Skeletal muscle tissue (tissue), 4 donors: ENCODE measurements around the gene FSTL4. TPM values are rescaled to one million over a fixed set of nuclear protein-coding genes. Genes with fewer than 3 reads are reported as not detected.

Experiments used
- H3K27ac ChIP-seq: one replicate; pipeline ENCODE4 v1.7.0; 2013; ENCODE audit warnings: mild to moderate bottlenecking, low read depth, low read length, inconsistent platforms
- H3K27me3 ChIP-seq, 3 donors: one replicate each; pipeline ENCODE4 v1.7.0; 2013; ENCODE audit warnings: low read length in 3 of 3; ENCODE audit not compliant: control insufficient read depth in 3 of 3, insufficient read depth in 3 of 3
- H3K36me3 ChIP-seq, 3 donors: one replicate each; pipeline ENCODE4 v1.7.0; 2013; ENCODE audit warnings: low read length in 3 of 3; ENCODE audit not compliant: control insufficient read depth in 3 of 3, insufficient read depth in 3 of 3
- H3K4me1 ChIP-seq, 3 donors: one replicate each; pipeline ENCODE4 v1.7.0; 2013; ENCODE audit warnings: low read length in 3 of 3, mild to moderate bottlenecking in 3 of 3; ENCODE audit not compliant: control insufficient read depth in 3 of 3, insufficient read depth in 3 of 3
- H3K4me3 ChIP-seq, 3 donors: one replicate each; pipeline ENCODE4 v1.7.0; 2013; ENCODE audit warnings: low read length in 3 of 3
- H3K9ac ChIP-seq, 3 donors: one replicate each; pipeline ENCODE4 v1.7.0; 2013; ENCODE audit warnings: low read length in 3 of 3, mild to moderate bottlenecking in 3 of 3, moderate library complexity in 2 of 3, low read depth in 1 of 3
- H3K9me3 ChIP-seq, 3 donors: one replicate each; pipeline ENCODE4 v1.7.0; 2013; ENCODE audit warnings: low read length in 3 of 3; ENCODE audit not compliant: control insufficient read depth in 3 of 3
- total RNA-seq: library from RNA; depleted of rRNA; stranded (reverse); fragments of >200 nt; gene quantifications from one replicate; pipeline ENCODE4 v1.2.3, GENCODE V29; 2014
- donor health status: Osteomylitis.

FSTL4 gene
- total RNA-seq, 1 donor from 2014 or later = 1.0 TPM

GRCh38 chr5:133565993-133566392, 46.3 kb downstream of the FSTL4 start:
- no peak overlapping the region for H3K27ac ChIP-seq
- peaks cover 0 to 2% (median 0%) of the 10 kb centered on the region in 3 donors for H3K9me3 ChIP-seq
- H3K36me3 ChIP-seq = no peaks in the 10 kb centered on the region
- H3K4me3 ChIP-seq = no peak overlapping the region
- H3K9ac ChIP-seq = no peak overlapping the region
- H3K27me3 ChIP-seq = peaks cover 0 to 5% (median 5%) of the 10 kb centered on the region in 3 donors
- peaks cover 0 to 4% (median 0%) of the 10 kb centered on the region in 3 donors for H3K4me1 ChIP-seq

GRCh38 chr5:133564921-133565565, 47.3 kb downstream of the FSTL4 start:
- Histone ChIP-seq H3K27me3 (peaks cover 0 to 6% (median 5%) of the 10 kb centered on the region in 3 donors), H3K4me1 (peaks cover 0 to 4% (median 0%) of the 10 kb centered on the region in 3 donors), H3K36me3 (no peaks in the 10 kb centered on the region), H3K9me3 (peaks cover 0 to 2% (median 0%) of the 10 kb centered on the region in 3 donors), H3K27ac (no peak overlapping the region), H3K9ac (no peak overlapping the region), H3K4me3 (no peak overlapping the region)

- peaks cover 0 to 2% (median 0%) of the 10 kb centered on the region in 3 donors for H3K9me3 ChIP-seq
- H3K9ac ChIP-seq = no peak overlapping the region
- H3K27me3 ChIP-seq = peaks cover 4 to 23% (median 11%) of the 10 kb centered on the region in 3 donors
- peaks cover 0 to 4% (median 0%) of the 10 kb centered on the region in 3 donors for H3K4me1 ChIP-seq
- H3K4me3 ChIP-seq = no peak overlapping the region
- no peak overlapping the region for H3K27ac ChIP-seq
- no peaks in the 10 kb centered on the region for H3K36me3 ChIP-seq
Measured at GRCh38 chr5:133562554-133562953, 49.8 kb downstream of the FSTL4 start.

- Histone ChIP-seq H3K4me3 (no peak overlapping the region), H3K4me1 (peaks cover 0 to 4% (median 0%) of the 10 kb centered on the region in 3 donors), H3K36me3 (no peaks in the 10 kb centered on the region), H3K9ac (no peak overlapping the region), H3K27ac (no peak overlapping the region), H3K27me3 (peaks cover 8 to 26% (median 16%) of the 10 kb centered on the region in 3 donors), H3K9me3 (peaks cover 0 to 2% (median 0%) of the 10 kb centered on the region in 3 donors)
Measured at GRCh38 chr5:133559960-133560359, 52.4 kb downstream of the FSTL4 start.

GRCh38 chr5:133556551-133556950, 55.8 kb downstream of the FSTL4 start:
- H3K27ac ChIP-seq = no peak overlapping the region
- no peaks in the 10 kb centered on the region for H3K9me3 ChIP-seq
- H3K4me3 ChIP-seq = no peak overlapping the region
- H3K4me1 ChIP-seq = no peaks in the 10 kb centered on the region
- peaks cover 11 to 29% (median 29%) of the 10 kb centered on the region in 3 donors for H3K27me3 ChIP-seq
- H3K36me3 ChIP-seq = no peaks in the 10 kb centered on the region
- H3K9ac ChIP-seq = no peak overlapping the region

GRCh38 chr5:133554279-133554678, 58.1 kb downstream of the FSTL4 start:
- Histone ChIP-seq H3K4me1 (no peaks in the 10 kb centered on the region), H3K27ac (no peak overlapping the region), H3K9ac (no peak overlapping the region), H3K27me3 (peaks cover 9 to 29% (median 20%) of the 10 kb centered on the region in 3 donors), H3K36me3 (no peaks in the 10 kb centered on the region), H3K9me3 (no peaks in the 10 kb centered on the region), H3K4me3 (no peak overlapping the region)

- peaks cover 7 to 25% (median 15%) of the 10 kb centered on the region in 3 donors for H3K27me3 ChIP-seq
Measured at GRCh38 chr5:133552925-133553525, 59.3 kb downstream of the FSTL4 start.

GRCh38 chr5:133546500-133546899, 65.8 kb downstream of the FSTL4 start:
- no peak overlapping the region for H3K27ac ChIP-seq
- H3K4me3 ChIP-seq = no peak overlapping the region
- H3K9me3 ChIP-seq = no peaks in the 10 kb centered on the region
- H3K4me1 ChIP-seq = no peaks in the 10 kb centered on the region
- no peak overlapping the region for H3K9ac ChIP-seq
- H3K36me3 ChIP-seq = no peaks in the 10 kb centered on the region
- H3K27me3 ChIP-seq = no peaks in the 10 kb centered on the region

More at GRCh38 chr5:133552925-133553525, 59.3 kb downstream of the FSTL4 start:
- Histone ChIP-seq H3K27ac (no peak overlapping the region), H3K9ac (no peak overlapping the region), H3K4me1 (no peaks in the 10 kb centered on the region), H3K9me3 (no peaks in the 10 kb centered on the region), H3K36me3 (no peaks in the 10 kb centered on the region), H3K4me3 (no peak overlapping the region)

- Histone ChIP-seq H3K9me3 (no peaks in the 10 kb centered on the region), H3K4me1 (no peaks in the 10 kb centered on the region), H3K27me3 (no peaks in the 10 kb centered on the region), H3K27ac (no peak overlapping the region), H3K36me3 (no peaks in the 10 kb centered on the region), H3K4me3 (no peak overlapping the region), H3K9ac (no peak overlapping the region)
Measured at GRCh38 chr5:133544346-133544745, 68.0 kb downstream of the FSTL4 start.

GRCh38 chr5:133539818-133540217, 72.5 kb downstream of the FSTL4 start:
- Histone ChIP-seq H3K4me3 (no peak overlapping the region), H3K36me3 (no peaks in the 10 kb centered on the region), H3K4me1 (no peaks in the 10 kb centered on the region), H3K27me3 (no peaks in the 10 kb centered on the region), H3K27ac (no peak overlapping the region), H3K9ac (no peak overlapping the region), H3K9me3 (no peaks in the 10 kb centered on the region)
